Astrocyte (in vitro differentiated cells and primary cell): ENCODE measurements around the gene IGF2BP2. TPM values are rescaled to one million over a fixed set of nuclear protein-coding genes. Genes with fewer than 3 reads are reported as not detected.

ENCODE experiments used
- DNase-seq: peaks from one replicate; pipeline ENCODE4 v3.0.0-alpha.2; 2010; ENCODE audit warnings: low read depth
- FAIRE-seq: peaks from 2 replicates; lab custom pipeline; 2011; peaks lifted over from hg19 to GRCh38; lab: Jason Lieb, UNC
- H2AFZ ChIP-seq: 2 replicates; pipeline ENCODE4 v1.6.0; 2012; ENCODE audit warnings: low read depth, low read length, inconsistent platforms
- H3K27ac ChIP-seq: 2 replicates; pipeline ENCODE4 v1.5.1; 2011; ENCODE audit warnings: low read depth, low read length, inconsistent platforms
- H3K27me3 ChIP-seq: 2 replicates; pipeline ENCODE4 v1.6.0; 2011; ENCODE audit warnings: low read length, inconsistent platforms; ENCODE audit not compliant: insufficient read depth
- H3K36me3 ChIP-seq: 2 replicates; pipeline ENCODE4 v1.5.1; 2011; ENCODE audit warnings: low read length, inconsistent platforms; ENCODE audit not compliant: insufficient read depth
- H3K4me1 ChIP-seq: 2 replicates; pipeline ENCODE4 v1.5.1; 2011; ENCODE audit warnings: low read length, inconsistent platforms; ENCODE audit not compliant: insufficient read depth
- H3K4me2 ChIP-seq: 2 replicates; pipeline ENCODE4 v1.6.0; 2012; ENCODE audit warnings: low read length, inconsistent platforms
- H3K4me3 ChIP-seq: 2 replicates; pipeline ENCODE4 v1.5.1; 2011; ENCODE audit warnings: low read depth, mild to moderate bottlenecking, low read length, inconsistent platforms; ENCODE audit not compliant: insufficient read depth
- H3K79me2 ChIP-seq: 2 replicates; pipeline ENCODE4 v1.6.0; 2012; ENCODE audit warnings: mild to moderate bottlenecking, low read length, inconsistent platforms; ENCODE audit not compliant: insufficient read depth
- H3K9ac ChIP-seq: 2 replicates; pipeline ENCODE4 v1.6.0; 2012; ENCODE audit warnings: mild to moderate bottlenecking, low read length, inconsistent platforms
- H3K9me3 ChIP-seq: 2 replicates; pipeline ENCODE4 v1.5.1; 2012; ENCODE audit warnings: low read depth, mild to moderate bottlenecking, low read length, inconsistent platforms; ENCODE audit not compliant: insufficient read depth
- H4K20me1 ChIP-seq: 2 replicates; pipeline ENCODE4 v1.6.0; 2012; ENCODE audit warnings: low read length, inconsistent platforms; ENCODE audit not compliant: insufficient read depth
- H3K27ac Mint-ChIP-seq: one replicate; pipeline ENCODE4 v1.8.0; 2021; ENCODE audit warnings: mild to moderate bottlenecking, mixed read lengths; ENCODE audit not compliant: unreplicated experiment
- H3K27me3 Mint-ChIP-seq: one replicate; pipeline ENCODE4 v1.8.0; 2021; ENCODE audit warnings: low read depth, mixed read lengths; ENCODE audit not compliant: unreplicated experiment
- H3K36me3 Mint-ChIP-seq: one replicate; pipeline ENCODE4 v1.8.0; 2021; ENCODE audit warnings: low read depth, mixed read lengths; ENCODE audit not compliant: unreplicated experiment
- H3K4me1 Mint-ChIP-seq: one replicate; pipeline ENCODE4 v1.8.0; 2021; ENCODE audit warnings: low read depth, mixed read lengths; ENCODE audit not compliant: unreplicated experiment
- H3K4me3 Mint-ChIP-seq: one replicate; pipeline ENCODE4 v1.8.0; 2021; ENCODE audit warnings: mild to moderate bottlenecking, moderate library complexity, mixed read lengths; ENCODE audit not compliant: unreplicated experiment
- H3K9me3 Mint-ChIP-seq: one replicate; pipeline ENCODE4 v1.8.0; 2021; ENCODE audit warnings: mild to moderate bottlenecking, mixed read lengths; ENCODE audit not compliant: unreplicated experiment
- EZH2 ChIP-seq: IDR thresholded peaks from 2 replicates; pipeline ENCODE4 v1.6.1; 2012; ENCODE audit warnings: mild to moderate bottlenecking, low read length, inconsistent platforms; ENCODE audit not compliant: insufficient read depth
- total RNA-seq: library from RNA; stranded (reverse); gene quantifications from 2 replicates; pipeline ENCODE4 v1.2.1, GENCODE V29; 2021
- TF ChIP-seq, protein P1 (sequence below): IDR thresholded peaks from 2 replicates; pipeline ENCODE4 v1.5.1; 2011; ENCODE audit warnings: low read depth, mild to moderate bottlenecking, inconsistent platforms, low read length, moderate library complexity; ENCODE audit not compliant: insufficient read depth

Gene IGF2BP2
- total RNA-seq, 1 donor from 2014 or later, result 162 TPM

DNA sequence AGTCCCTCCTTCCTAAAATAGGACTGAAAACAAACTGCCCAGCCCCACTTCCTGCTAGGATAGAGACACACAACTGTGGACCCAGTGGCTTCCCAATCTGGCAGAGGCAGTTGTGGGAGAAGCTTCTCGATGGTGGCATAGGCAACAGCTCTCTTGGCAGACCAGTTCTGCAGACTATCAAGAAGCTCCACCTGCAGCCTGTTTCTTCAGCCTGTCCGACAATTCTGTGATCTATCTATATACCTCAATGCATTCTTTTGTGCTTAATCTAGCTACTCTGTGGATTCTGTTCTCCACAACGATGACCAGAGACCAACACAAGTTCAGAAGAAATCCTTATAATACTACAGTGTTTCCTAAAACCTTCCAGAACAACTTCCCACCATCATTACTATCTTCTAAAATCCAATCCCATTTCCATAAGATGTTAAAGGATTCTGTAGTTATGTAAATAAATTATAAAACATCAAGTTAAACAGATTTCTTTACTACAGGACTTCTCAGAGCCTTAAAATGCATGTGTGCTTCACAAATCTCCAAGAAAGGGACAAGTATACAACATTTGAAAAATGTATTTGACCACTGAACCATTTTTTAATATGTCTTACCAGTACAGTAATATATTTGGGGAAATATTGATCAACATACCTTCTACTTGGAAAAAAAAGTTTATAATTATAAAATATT is 57.7 kb downstream of the IGF2BP2 start:
- Mint-ChIP-seq H3K4me3 (peak overlapping the region; percentile 51), H3K4me1 (peaks cover 61% of the 10 kb centered on the region), H3K36me3 (peaks cover 3% of the 10 kb centered on the region), H3K9me3 (peaks cover 4% of the 10 kb centered on the region), H3K27ac (peak overlapping the region; percentile 22), H3K27me3 (no peaks in the 10 kb centered on the region)
- no peak for DNase-seq
- Histone ChIP-seq H3K9ac (no peak overlapping the region), H3K36me3 (no peaks in the 10 kb centered on the region), H3K4me2 (no peak overlapping the region), H3K79me2 (peaks cover 98% of the 10 kb centered on the region), H3K27me3 (no peaks in the 10 kb centered on the region), H3K27ac (no peak overlapping the region), H3K4me3 (no peak overlapping the region), H2AFZ (no peak overlapping the region), H3K9me3 (no peaks in the 10 kb centered on the region), H3K4me1 (peaks cover 19% of the 10 kb centered on the region), H4K20me1 (peaks cover 88% of the 10 kb centered on the region)
- FAIRE-seq, result no peak
- TF ChIP-seq, protein P1, sequence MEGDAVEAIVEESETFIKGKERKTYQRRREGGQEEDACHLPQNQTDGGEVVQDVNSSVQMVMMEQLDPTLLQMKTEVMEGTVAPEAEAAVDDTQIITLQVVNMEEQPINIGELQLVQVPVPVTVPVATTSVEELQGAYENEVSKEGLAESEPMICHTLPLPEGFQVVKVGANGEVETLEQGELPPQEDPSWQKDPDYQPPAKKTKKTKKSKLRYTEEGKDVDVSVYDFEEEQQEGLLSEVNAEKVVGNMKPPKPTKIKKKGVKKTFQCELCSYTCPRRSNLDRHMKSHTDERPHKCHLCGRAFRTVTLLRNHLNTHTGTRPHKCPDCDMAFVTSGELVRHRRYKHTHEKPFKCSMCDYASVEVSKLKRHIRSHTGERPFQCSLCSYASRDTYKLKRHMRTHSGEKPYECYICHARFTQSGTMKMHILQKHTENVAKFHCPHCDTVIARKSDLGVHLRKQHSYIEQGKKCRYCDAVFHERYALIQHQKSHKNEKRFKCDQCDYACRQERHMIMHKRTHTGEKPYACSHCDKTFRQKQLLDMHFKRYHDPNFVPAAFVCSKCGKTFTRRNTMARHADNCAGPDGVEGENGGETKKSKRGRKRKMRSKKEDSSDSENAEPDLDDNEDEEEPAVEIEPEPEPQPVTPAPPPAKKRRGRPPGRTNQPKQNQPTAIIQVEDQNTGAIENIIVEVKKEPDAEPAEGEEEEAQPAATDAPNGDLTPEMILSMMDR, result no peak
- TF ChIP-seq EZH2, result no peak

DNA sequence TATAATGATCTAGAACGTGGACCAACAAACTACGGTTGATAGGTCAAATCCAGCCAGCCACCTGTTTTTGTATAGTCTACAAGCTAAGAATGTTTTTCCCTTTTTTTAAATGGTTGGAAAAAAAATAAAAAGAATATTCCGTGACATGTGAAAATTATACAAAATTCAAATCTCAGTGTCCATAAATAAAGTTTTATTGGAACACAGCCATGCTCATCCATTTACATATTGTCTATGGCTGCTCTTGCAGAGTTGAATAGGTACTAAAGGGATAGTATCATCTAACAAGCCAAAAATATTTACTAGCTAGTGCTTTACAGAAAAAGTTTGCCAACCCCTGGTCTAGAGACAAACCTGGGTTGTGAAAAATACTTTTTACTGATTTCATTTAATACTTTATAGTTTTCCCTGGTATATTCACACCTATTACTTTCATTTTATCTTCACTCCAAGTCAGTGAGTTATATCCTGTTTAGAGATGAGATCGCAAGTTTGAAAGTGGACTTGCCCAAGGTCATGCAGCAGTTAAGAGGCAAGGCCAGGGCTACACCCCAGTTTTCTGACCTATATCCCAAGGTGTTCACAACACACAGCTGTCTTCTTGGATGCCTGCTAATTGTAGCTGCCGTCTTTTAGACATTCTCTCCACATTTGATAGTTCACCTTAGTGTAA is 58.4 kb downstream of the IGF2BP2 start:
- Mint-ChIP-seq H3K4me1 (peaks cover 59% of the 10 kb centered on the region), H3K9me3 (peaks cover 4% of the 10 kb centered on the region), H3K27me3 (no peaks in the 10 kb centered on the region), H3K27ac (no peak overlapping the region), H3K4me3 (no peak overlapping the region), H3K36me3 (peaks cover 3% of the 10 kb centered on the region)
- TF ChIP-seq EZH2, result no peak
- TF ChIP-seq, protein P1, result no peak
- Histone ChIP-seq H3K9me3 (no peaks in the 10 kb centered on the region), H2AFZ (no peak overlapping the region), H3K4me1 (peaks cover 19% of the 10 kb centered on the region), H3K4me2 (no peak overlapping the region), H3K27ac (no peak overlapping the region), H4K20me1 (peaks cover 87% of the 10 kb centered on the region), H3K27me3 (no peaks in the 10 kb centered on the region), H3K36me3 (no peaks in the 10 kb centered on the region), H3K79me2 (peaks cover 97% of the 10 kb centered on the region), H3K9ac (no peak overlapping the region), H3K4me3 (no peak overlapping the region)
- no peak for FAIRE-seq
- DNase-seq, result no peak

DNA sequence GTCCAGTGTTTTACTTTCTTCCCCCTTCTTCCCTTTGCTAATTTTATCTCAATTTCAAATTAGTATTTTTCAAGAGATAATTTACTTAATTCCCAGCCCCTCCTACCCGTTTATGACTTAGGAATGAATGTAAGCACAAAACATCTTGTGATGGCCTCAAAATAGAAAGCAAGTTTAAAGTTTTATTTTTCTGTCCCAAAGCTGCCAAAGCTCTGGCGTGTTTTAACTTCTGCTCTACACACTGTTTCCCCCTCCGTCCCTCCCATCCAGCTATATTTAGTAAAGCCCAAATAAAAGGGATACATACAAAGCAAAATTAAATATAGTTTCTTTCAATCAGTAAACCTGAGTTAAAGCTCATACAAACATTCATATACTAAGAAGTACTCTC is 59.9 kb downstream of the IGF2BP2 start:
- H3K9ac ChIP-seq, result peak overlapping the region; percentile 54

More for the DNA sequence above, 59.9 kb downstream of the IGF2BP2 start:
- H3K27me3 Mint-ChIP-seq, result no peaks in the 10 kb centered on the region
- H3K27me3 ChIP-seq, result no peaks in the 10 kb centered on the region
- peaks cover 97% of the 10 kb centered on the region for H3K79me2 ChIP-seq
- peak overlapping the region; percentile 64 for H3K4me2 ChIP-seq
- peaks cover 4% of the 10 kb centered on the region for H3K9me3 Mint-ChIP-seq
- no peak overlapping the region for H3K4me3 Mint-ChIP-seq
- H4K20me1 ChIP-seq, result peaks cover 87% of the 10 kb centered on the region
- no peaks in the 10 kb centered on the region for H3K9me3 ChIP-seq
- H3K4me1 ChIP-seq, result peaks cover 26% of the 10 kb centered on the region
- DNase-seq (no peak), FAIRE-seq (no peak)
- H3K36me3 Mint-ChIP-seq, result peaks cover 3% of the 10 kb centered on the region
- no peaks in the 10 kb centered on the region for H3K36me3 ChIP-seq
- H3K27ac ChIP-seq, result no peak overlapping the region
- peaks cover 64% of the 10 kb centered on the region for H3K4me1 Mint-ChIP-seq
- peak overlapping the region; percentile 91 for H3K27ac Mint-ChIP-seq
- no peak overlapping the region for H2AFZ ChIP-seq
- TF ChIP-seq, protein P1, result no peak
- TF ChIP-seq EZH2, result no peak
- H3K4me3 ChIP-seq, result no peak overlapping the region
